BJ (cell line): ENCODE measurements around the gene MCOLN2. TPM values are rescaled to one million over a fixed set of nuclear protein-coding genes. Genes with fewer than 3 reads are reported as not detected.
"Not testable (repeated sequence)": the region's sequence is repeated elsewhere in the genome, so short reads cannot be mapped to it uniquely, and the experiment has no call there.

Experiments
- CTCF ChIA-PET: fragments of 350-600 bp; formaldehyde crosslinking; extraction: SDS; loops from one replicate; lab custom pipeline; 2021; ENCODE audit warnings: antibody characterized with exemption, inconsistent platforms; lab: Yijun Ruan, JAX
- POLR2A ChIA-PET: fragments of 300-600 bp; sonication (Branson Sonifier 250); formaldehyde crosslinking; extraction: SDS; loops from one replicate; lab custom pipeline; 2021; ENCODE audit warnings: antibody characterized with exemption; lab: Charles Lee
- DNase-seq: peaks from one replicate; pipeline ENCODE4 v3.0.0-alpha.2; 2011; ENCODE audit warnings: low read depth
- H3K27me3 ChIP-seq: 2 replicates; pipeline ENCODE4 v1.6.0; 2011; ENCODE audit warnings: low read length; ENCODE audit not compliant: control insufficient read depth, insufficient read depth
- H3K36me3 ChIP-seq: 2 replicates; pipeline ENCODE4 v1.5.1; 2011; ENCODE audit warnings: low read length; ENCODE audit not compliant: control insufficient read depth, insufficient read depth
- H3K4me3 ChIP-seq: 2 replicates; pipeline ENCODE4 v1.5.1; 2011; ENCODE audit warnings: low read depth, mild to moderate bottlenecking, control low read depth, low read length
- CTCF ChIP-seq: IDR thresholded peaks from 2 replicates; pipeline ENCODE4 v1.5.1; 2011; ENCODE audit warnings: low read depth, mild to moderate bottlenecking, control low read depth, inconsistent platforms, low read length, moderate library complexity; ENCODE audit not compliant: insufficient read depth
- polyA plus RNA-seq: library from polyadenylated mRNA; depleted of rRNA; stranded (reverse); fragments of >200 nt; gene quantifications from 2 replicates; pipeline ENCODE4 v1.2.3, GENCODE V29; 2011

MCOLN2 gene
- polyA plus RNA-seq, 1 experiment = 0.29 TPM

DNA sequence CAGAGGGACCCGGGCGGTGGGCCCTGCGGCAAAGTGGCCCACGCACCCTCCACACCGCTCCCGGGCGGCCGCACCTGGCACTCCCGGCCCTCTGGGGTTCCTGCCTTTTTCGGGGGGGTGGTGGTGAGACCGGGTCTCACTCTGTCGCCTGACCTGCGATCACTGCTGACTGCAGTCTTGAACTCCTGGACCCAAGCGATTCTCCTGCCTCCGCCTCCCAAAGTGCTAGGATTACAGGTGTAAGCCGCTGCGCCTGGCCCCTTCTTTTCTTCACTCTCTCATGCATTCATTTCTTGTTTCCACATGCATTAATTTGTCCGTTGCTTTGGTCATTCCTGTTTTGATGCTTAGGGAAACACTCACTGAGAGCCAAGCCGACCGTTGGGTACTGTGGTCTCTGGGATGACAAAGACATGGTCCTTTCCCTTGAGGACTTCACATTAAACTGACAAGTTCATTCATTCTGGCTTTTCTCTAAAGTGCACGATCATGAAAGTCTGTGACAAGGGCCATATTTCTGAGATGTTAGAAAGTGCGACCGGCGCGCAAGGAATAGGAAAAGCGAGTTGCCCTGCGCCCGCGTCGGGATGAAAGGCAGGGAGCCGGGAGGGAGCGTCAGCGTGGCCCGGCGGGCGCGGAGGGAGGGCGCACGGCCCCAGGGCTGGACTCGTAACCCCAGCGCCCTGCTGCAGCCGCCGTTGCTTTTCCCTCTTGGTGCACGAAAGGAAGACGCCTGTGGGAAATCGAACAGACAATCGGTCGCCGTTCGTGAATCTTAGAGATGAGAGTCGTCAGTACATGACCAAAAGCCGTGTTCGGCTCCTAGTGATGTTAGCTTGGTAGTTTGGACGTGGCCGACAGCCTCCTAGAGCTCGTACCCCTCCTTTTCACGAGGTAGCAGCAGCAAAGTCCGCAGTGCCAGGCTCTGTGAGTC lies 1.0 kb upstream of the MCOLN2 start:
- peak overlapping the region; percentile 45 for H3K4me3 ChIP-seq
- DNase-seq = no peak
- peaks cover 29% of the 10 kb centered on the region for H3K27me3 ChIP-seq
- POLR2A ChIA-PET = no interaction called here
- no peak for TF ChIP-seq CTCF
- H3K36me3 ChIP-seq = no peaks in the 10 kb centered on the region
- CTCF ChIA-PET = interaction anchor here (1.0 kb wide), 1 partner anchor 53 kb away, joined by 3 read pairs; no protein-coding TSS in a partner anchor

DNA sequence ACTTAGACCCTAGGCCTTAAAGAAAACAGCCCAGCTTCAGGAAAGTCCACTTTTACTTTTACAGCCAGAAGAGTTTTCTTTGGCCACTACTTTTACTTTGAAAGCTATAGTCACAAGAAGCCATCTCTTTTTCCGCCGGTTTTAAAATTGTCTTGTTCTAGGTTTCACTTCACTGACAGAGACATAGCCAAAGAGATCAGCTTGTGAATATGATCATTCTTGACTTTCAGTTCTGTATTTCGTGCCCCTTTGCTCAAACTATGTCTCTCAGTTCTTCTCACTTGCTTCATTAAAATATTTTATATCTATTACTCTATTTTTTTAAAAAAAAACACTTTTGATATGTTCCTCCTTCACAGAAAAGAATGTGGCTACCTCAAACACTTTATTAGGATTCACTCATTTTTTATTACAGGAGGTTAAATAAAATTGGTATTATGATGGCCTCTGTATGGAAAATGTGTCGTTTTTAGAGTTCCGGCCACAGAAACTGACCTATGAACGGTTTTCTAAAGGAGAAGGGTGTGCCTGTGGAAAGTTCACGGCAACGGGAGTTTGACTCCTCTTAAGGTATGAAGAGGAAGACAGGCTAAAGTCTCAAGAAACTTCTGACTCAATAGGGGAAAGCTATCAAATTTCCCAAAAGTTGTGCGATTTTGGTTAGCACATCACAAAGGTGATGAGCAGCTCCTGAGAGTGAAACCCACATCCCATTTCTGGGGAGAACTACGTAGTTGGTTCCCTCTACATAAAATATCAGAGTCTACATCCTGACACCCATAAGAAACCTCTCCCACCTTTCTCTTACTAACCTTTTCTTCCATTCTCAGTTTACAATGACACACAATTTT lies 1.2 kb downstream of the MCOLN2 start:
- H3K4me3 ChIP-seq = no peak overlapping the region
- no peak for TF ChIP-seq CTCF
- CTCF ChIA-PET = interaction anchor here (0.9 kb wide), 1 partner anchor 51 kb away, joined by 4 read pairs; no protein-coding TSS in a partner anchor
- POLR2A ChIA-PET = no interaction called here
- no peaks in the 10 kb centered on the region for H3K36me3 ChIP-seq
- DNase-seq = no peak
- H3K27me3 ChIP-seq = peaks cover 19% of the 10 kb centered on the region

DNA sequence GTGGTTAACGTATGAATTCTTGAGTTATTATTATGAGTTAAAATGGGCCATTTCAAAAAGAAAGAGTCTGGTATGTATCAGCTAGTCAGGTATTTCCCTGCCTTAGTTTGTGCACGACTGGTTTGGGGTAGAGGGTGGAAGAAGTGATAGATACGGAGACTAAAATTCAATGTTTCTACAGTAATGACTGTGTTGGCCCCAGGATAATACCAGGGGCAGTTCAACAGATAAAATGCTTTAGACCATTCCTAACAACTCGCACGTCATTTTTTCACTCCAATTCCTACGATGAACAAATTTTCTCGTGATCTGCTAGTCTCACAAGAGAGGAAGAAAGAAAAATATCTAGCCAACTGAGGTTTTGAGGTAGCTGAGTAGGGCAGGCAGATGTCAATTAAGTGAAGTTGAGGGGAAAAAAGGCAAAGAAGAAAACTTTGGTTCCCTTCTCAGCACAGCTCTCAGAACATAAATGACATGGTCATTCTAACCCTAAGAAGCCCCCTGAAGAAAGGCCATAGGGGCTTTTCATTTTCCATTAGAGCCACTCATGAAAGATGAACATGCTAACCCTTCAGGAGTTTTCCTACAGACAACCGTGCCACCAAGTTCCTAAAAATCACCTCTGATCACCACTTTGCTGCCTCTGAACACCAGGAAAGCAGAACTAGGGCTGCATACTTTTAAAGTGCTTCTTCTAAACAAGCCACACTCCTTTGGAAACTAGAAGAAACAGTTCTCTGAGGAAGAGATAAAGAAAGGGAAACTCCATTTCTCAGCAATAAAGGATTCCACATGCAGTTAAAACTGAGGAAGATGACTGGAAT lies 5.6 kb downstream of the MCOLN2 start:
- H3K4me3 ChIP-seq = no peak overlapping the region
- TF ChIP-seq CTCF = no peak
- POLR2A ChIA-PET = no interaction called here
- CTCF ChIA-PET = interaction anchor here (1.3 kb wide), 1 partner anchor 46 kb away, joined by 8 read pairs; no protein-coding TSS in a partner anchor
- no peaks in the 10 kb centered on the region for H3K27me3 ChIP-seq
- DNase-seq = no peak
- H3K36me3 ChIP-seq = no peaks in the 10 kb centered on the region

GRCh38 chr1:84988588-84988987 lies 8.3 kb downstream of the MCOLN2 start:
- Histone ChIP-seq H3K36me3 (no peaks in the 10 kb centered on the region), H3K4me3 (no peak overlapping the region), H3K27me3 (no peaks in the 10 kb centered on the region)
- ChIA-PET POLR2A (no interaction called here), CTCF (no interaction called here)
- DNase-seq = no peak
- TF ChIP-seq CTCF = no peak

DNA sequence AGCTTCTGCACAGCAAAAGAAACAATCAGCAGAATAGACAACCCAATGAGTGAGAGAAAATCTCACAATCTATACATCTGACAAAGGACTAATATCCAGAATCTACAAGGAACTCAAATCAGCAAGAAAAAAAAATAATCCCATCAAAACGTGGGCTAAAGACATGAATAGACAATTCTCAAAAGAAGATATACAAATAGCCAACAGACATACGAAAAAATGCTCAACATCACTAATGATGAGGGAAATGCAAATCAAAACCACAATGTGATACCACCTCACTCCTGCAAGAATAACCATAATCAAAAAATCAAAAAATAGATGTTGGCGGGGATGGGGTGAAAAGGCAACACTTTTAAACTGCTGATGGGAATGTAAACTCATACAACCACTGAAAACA lies 10.4 kb downstream of the MCOLN2 start:
- H3K27me3 ChIP-seq, H3K36me3 ChIP-seq, H3K4me3 ChIP-seq, CTCF ChIA-PET, DNase-seq, POLR2A ChIA-PET: not testable (repeated sequence)
